Endodermal cell (in vitro differentiated cells): Measurements from ENCODE around the gene REXO1. TPM values are rescaled to one million over a fixed set of nuclear protein-coding genes. Genes with fewer than 3 reads are reported as not detected.
A peak's percentile ranks its signal among the peaks of the same experiment; 100 is the strongest.

Experiments
- DNase-seq: peaks from one replicate; pipeline ENCODE4 v3.0.0-alpha.2; 2017
- H3K27ac ChIP-seq: 2 replicates; pipeline ENCODE4 v1.5.1; 2013; ENCODE audit warnings: mild to moderate bottlenecking, low read depth, low read length, moderate library complexity
- H3K27me3 ChIP-seq: 2 replicates; pipeline ENCODE4 v1.6.1; 2013; ENCODE audit warnings: mild to moderate bottlenecking, low read length, moderate library complexity; ENCODE audit not compliant: insufficient read depth, control insufficient read depth, poor library complexity, severe bottlenecking
- H3K36me3 ChIP-seq: 2 replicates; pipeline ENCODE4 v1.7.0; 2013; ENCODE audit warnings: mild to moderate bottlenecking, low read length, moderate library complexity; ENCODE audit not compliant: control insufficient read depth, insufficient read depth
- H3K4me1 ChIP-seq: one replicate; pipeline ENCODE4 v1.7.0; 2013; ENCODE audit warnings: low read length; ENCODE audit not compliant: control insufficient read depth, insufficient read depth
- H3K4me3 ChIP-seq: 2 replicates; pipeline ENCODE4 v1.5.1; 2013; ENCODE audit warnings: mild to moderate bottlenecking, low read length, moderate library complexity
- H3K9ac ChIP-seq: 2 replicates; pipeline ENCODE4 v1.6.1; 2013; ENCODE audit warnings: mild to moderate bottlenecking, low read length, moderate library complexity; ENCODE audit not compliant: poor library complexity, severe bottlenecking; ENCODE audit errors: extremely low read depth
- H3K9me3 ChIP-seq: 2 replicates; pipeline ENCODE4 v1.6.1; 2013; ENCODE audit warnings: mild to moderate bottlenecking, low read length, moderate library complexity; ENCODE audit not compliant: control insufficient read depth
- H3K27ac Mint-ChIP-seq: 2 replicates; pipeline ENCODE4 v1.8.0; 2020; ENCODE audit warnings: mixed read lengths
- H3K27me3 Mint-ChIP-seq: 2 replicates; pipeline ENCODE4 v1.8.0; 2021; ENCODE audit warnings: mild to moderate bottlenecking, mixed read lengths; ENCODE audit not compliant: insufficient read depth
- H3K36me3 Mint-ChIP-seq: 2 replicates; pipeline ENCODE4 v1.8.0; 2020; ENCODE audit warnings: low read depth, mixed read lengths
- H3K4me1 Mint-ChIP-seq: 2 replicates; pipeline ENCODE4 v1.8.0; 2020; ENCODE audit warnings: mixed read lengths
- H3K4me3 Mint-ChIP-seq: 2 replicates; pipeline ENCODE4 v1.8.0; 2020; ENCODE audit warnings: mild to moderate bottlenecking, moderate library complexity, mixed read lengths
- H3K9me3 Mint-ChIP-seq: 2 replicates; pipeline ENCODE4 v1.8.0; 2020; ENCODE audit warnings: mild to moderate bottlenecking, mixed read lengths
- WGBS, 2 experiments: methylation state at CpG; one replicate each; pipeline versions ENCODE4 v1.1.5 to v1.1.7; 2013; ENCODE audit warnings: missing lambda C conversion rate in 2 of 2, mixed read lengths in 1 of 2; ENCODE audit not compliant: insufficient coverage in 1 of 2, insufficient read length in 1 of 2; 5-methylcytosine and 5-hydroxymethylcytosine counted together
- total RNA-seq, 2 donors: library from RNA; stranded (reverse); fragmentation: NEBNext Ultra II Directional in 1 of 2; extraction: Animal tissue kit (Norgen Biotek cat#: 25700) in 1 of 2; gene quantifications; 2 replicates in 1 of 2; 3 replicates in 1 of 2; pipeline ENCODE4 v1.2.1, GENCODE V29; 2021
- TF ChIP-seq, protein P1 (sequence below): fragments of 200-600 bp; sonication (generic); conservative IDR thresholded peaks from 2 replicates; pipeline ENCODE4 v1.5.0; 2021; ENCODE audit warnings: antibody characterized with exemption, mild to moderate bottlenecking

REXO1 gene
- total RNA-seq, 2 donors from 2014 or later = 51.6 to 56.4 TPM

DNA sequence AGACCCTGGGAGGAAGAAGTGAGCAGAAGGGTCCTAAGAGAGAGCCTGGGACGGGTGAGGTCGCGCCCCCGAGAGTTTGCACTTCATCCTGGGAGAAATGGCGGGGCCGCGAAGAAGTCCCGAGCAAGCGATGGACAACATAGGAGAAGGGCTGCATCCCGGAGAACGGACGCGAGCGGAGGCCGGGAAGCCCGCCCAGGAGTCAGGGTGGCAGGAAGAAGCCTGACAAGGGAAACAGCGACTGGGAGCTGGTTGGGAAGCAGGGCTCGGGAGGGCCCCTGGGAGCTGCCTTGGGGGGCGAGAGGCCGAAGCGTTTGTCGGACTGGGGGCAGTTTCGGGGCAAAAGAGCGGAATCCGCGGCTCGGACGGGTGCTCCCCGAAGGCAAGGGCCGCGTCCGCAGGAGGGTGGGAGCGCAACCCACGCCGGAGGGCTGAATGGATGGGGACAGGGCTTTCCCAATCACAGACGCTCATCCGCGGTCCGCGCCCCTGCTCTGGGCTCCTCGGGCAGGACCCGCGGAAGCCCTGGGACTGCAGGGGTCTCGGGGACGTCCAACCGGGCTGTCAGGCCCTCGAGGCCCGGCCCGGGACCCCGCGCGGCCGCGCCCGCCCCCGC is 36.5 kb upstream of the REXO1 start:
- Histone ChIP-seq H3K9ac (peak overlapping the region; percentile 66), H3K36me3 (no peaks in the 10 kb centered on the region), H3K4me1 (peaks cover 23% of the 10 kb centered on the region), H3K27ac (no peak overlapping the region), H3K4me3 (peak overlapping the region; percentile 85), H3K9me3 (no peaks in the 10 kb centered on the region), H3K27me3 (no peaks in the 10 kb centered on the region)
- TF ChIP-seq, protein P1, sequence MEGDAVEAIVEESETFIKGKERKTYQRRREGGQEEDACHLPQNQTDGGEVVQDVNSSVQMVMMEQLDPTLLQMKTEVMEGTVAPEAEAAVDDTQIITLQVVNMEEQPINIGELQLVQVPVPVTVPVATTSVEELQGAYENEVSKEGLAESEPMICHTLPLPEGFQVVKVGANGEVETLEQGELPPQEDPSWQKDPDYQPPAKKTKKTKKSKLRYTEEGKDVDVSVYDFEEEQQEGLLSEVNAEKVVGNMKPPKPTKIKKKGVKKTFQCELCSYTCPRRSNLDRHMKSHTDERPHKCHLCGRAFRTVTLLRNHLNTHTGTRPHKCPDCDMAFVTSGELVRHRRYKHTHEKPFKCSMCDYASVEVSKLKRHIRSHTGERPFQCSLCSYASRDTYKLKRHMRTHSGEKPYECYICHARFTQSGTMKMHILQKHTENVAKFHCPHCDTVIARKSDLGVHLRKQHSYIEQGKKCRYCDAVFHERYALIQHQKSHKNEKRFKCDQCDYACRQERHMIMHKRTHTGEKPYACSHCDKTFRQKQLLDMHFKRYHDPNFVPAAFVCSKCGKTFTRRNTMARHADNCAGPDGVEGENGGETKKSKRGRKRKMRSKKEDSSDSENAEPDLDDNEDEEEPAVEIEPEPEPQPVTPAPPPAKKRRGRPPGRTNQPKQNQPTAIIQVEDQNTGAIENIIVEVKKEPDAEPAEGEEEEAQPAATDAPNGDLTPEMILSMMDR = no peak
- peak overlapping the region; percentile 92 for H3K4me3 Mint-ChIP-seq
- peak; percentile 61 for DNase-seq
- no peaks in the 10 kb centered on the region for H3K27me3 Mint-ChIP-seq
- peaks cover 1% of the 10 kb centered on the region for H3K36me3 Mint-ChIP-seq
- no peaks in the 10 kb centered on the region for H3K9me3 Mint-ChIP-seq
- H3K27ac Mint-ChIP-seq = peak overlapping the region; percentile 88
- WGBS, 2 experiments = 1% methylated on average over 31 to 56 of the region's 56 CpGs
- peaks cover 31% of the 10 kb centered on the region for H3K4me1 Mint-ChIP-seq

DNA sequence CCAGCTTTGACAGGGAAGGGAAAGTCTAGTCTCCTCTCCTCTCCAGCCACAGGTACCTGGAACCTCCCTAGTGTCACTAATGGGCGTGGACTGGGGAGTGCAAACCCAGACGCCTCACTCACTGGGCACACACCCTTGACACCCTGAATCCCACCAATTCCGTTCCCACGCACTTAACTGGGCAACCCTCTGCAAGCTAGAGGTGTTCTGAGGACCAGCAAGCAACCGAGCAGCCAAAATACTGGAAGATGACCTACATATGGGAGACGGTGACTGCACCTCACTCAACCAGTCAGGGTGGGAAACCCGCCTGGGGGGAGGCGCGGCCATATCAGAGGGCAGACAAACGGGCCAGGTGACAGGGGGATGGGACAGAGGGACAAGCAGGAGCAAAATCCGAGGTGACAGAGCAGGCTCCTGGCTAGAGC is 36.0 kb upstream of the REXO1 start:
- peak overlapping the region; percentile 92 for H3K4me3 Mint-ChIP-seq
- H3K27me3 Mint-ChIP-seq = no peaks in the 10 kb centered on the region
- H3K27ac ChIP-seq = no peak overlapping the region
- TF ChIP-seq, protein P1 = no peak
- no peaks in the 10 kb centered on the region for H3K9me3 Mint-ChIP-seq
- H3K4me1 Mint-ChIP-seq = peaks cover 31% of the 10 kb centered on the region
- peak; percentile 51 for DNase-seq
- 30 to 35% methylated on average over 9 to 11 of the region's 11 CpGs for WGBS, 2 experiments
- peak overlapping the region; percentile 66 for H3K9ac ChIP-seq
- H3K4me3 ChIP-seq = peak overlapping the region; percentile 85
- peak overlapping the region; percentile 88 for H3K27ac Mint-ChIP-seq
- peaks cover 1% of the 10 kb centered on the region for H3K36me3 Mint-ChIP-seq
- H3K36me3 ChIP-seq = no peaks in the 10 kb centered on the region
- H3K4me1 ChIP-seq = peaks cover 23% of the 10 kb centered on the region
- no peaks in the 10 kb centered on the region for H3K9me3 ChIP-seq
- H3K27me3 ChIP-seq = no peaks in the 10 kb centered on the region

DNA sequence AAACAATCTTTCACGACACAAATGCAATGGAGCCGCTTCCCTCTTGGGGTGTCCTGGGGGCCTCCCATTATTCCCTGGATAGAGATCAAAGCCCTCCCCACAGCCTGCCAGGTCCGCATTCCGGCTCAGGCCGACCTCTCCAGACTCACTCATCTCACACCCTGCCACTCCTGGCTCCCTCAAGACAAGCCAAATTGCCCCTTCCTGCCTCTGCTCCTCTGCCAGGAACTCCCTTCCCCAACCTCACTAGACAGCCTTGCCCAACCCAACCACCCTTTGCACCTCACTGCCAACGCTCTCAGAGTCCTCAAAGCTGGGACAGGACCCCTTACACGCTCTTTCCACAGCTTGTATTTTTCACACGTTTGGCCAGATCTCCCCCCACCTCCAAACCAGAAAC is 35.5 kb upstream of the REXO1 start:
- H3K4me3 Mint-ChIP-seq = peak overlapping the region; percentile 92
- Histone ChIP-seq H3K4me3 (peak overlapping the region; percentile 85), H3K9ac (no peak overlapping the region), H3K36me3 (no peaks in the 10 kb centered on the region), H3K9me3 (no peaks in the 10 kb centered on the region), H3K4me1 (peaks cover 23% of the 10 kb centered on the region), H3K27ac (no peak overlapping the region), H3K27me3 (no peaks in the 10 kb centered on the region)
- TF ChIP-seq, protein P1 = no peak
- no peaks in the 10 kb centered on the region for H3K9me3 Mint-ChIP-seq
- DNase-seq = no peak
- peaks cover 1% of the 10 kb centered on the region for H3K36me3 Mint-ChIP-seq
- peaks cover 31% of the 10 kb centered on the region for H3K4me1 Mint-ChIP-seq
- H3K27me3 Mint-ChIP-seq = no peaks in the 10 kb centered on the region
- WGBS, 2 experiments = 88% methylated on average over 5 to 8 of the region's 8 CpGs
- no peak overlapping the region for H3K27ac Mint-ChIP-seq
